ENCODE measurements around the gene COX5A.

Gene COX5A

GRCh38 chr15:74872702-74873035 is 65.2 kb downstream of the COX5A start:
- no peak for TF ChIP-seq CTCF (IDR thresholded peaks at IDR 0.05; ENCODE audit: insufficient read depth, missing control alignments)
- FAIRE-seq (no peak), DNase-seq (ENCODE audit: insufficient read length, low spot score) (no peak)

- TF ChIP-seq CTCF (IDR thresholded peaks at IDR 0.05; ENCODE audit: insufficient read depth, missing control alignments): no peak
- FAIRE-seq (no peak), DNase-seq (ENCODE audit: insufficient read length, low spot score) (no peak)
Measured at GRCh38 chr15:74870436-74871215, 67.2 kb downstream of the COX5A start.

Measured in D721Med (cell line).